Activated B cell treated with CpG ODN at 0.5 μM for 24 hours (primary cell): Measurements from ENCODE around the gene PCSK5. TPM values are rescaled to one million over a fixed set of nuclear protein-coding genes. Genes with fewer than 3 reads are reported as not detected.

ENCODE experiments used
- ATAC-seq: fragments of 200-7000 bp; cut with Tn5 transposase; one replicate; pipeline ENCODE4 v1.10.0; 2021; ENCODE audit warnings: low read depth, mild to moderate bottlenecking, moderate library complexity
- CTCF ChIA-PET: fragments of 350-600 bp; sonication (Branson Sonifier 250); formaldehyde crosslinking; loops from one replicate; lab custom pipeline; 2021; ENCODE audit warnings: antibody characterized with exemption; lab: Charles Lee
- POLR2A ChIA-PET: fragments of 350-600 bp; sonication (Branson Sonifier 250); formaldehyde crosslinking; loops from one replicate; lab custom pipeline; 2021; ENCODE audit warnings: antibody characterized with exemption; lab: Charles Lee
- DNase-seq: peaks from one replicate; pipeline ENCODE4 v3.0.0; 2022
- H3K27ac Mint-ChIP-seq: one replicate; pipeline ENCODE4 v1.8.0; 2020; ENCODE audit warnings: mixed read lengths
- H3K27me3 Mint-ChIP-seq: one replicate; pipeline ENCODE4 v1.8.0; 2021; ENCODE audit warnings: mixed read lengths
- H3K36me3 Mint-ChIP-seq: one replicate; pipeline ENCODE4 v1.8.0; 2021; ENCODE audit warnings: low read depth, mixed read lengths
- H3K4me1 Mint-ChIP-seq: one replicate; pipeline ENCODE4 v1.8.0; 2021; ENCODE audit warnings: mixed read lengths
- H3K4me3 Mint-ChIP-seq: one replicate; pipeline ENCODE4 v1.8.0; 2020; ENCODE audit warnings: mild to moderate bottlenecking, mixed read lengths
- H3K9me3 Mint-ChIP-seq: one replicate; pipeline ENCODE4 v1.8.0; 2020; ENCODE audit warnings: mixed read lengths
- CTCF ChIP-seq: fragments of 200-600 bp; IDR thresholded peaks from one replicate; pipeline ENCODE4 v1.8.0; 2022; ENCODE audit warnings: antibody characterized with exemption, mild to moderate bottlenecking
- intact Hi-C: fragments of 100-400 bp; cut with micrococcal nuclease; formaldehyde crosslinking; loops from one replicate; pipeline ENCODE4 v1.15.1; 2024
- total RNA-seq: library from RNA; stranded (reverse); gene quantifications from 2 replicates; pipeline ENCODE4 v1.2.3, GENCODE V29; 2022

Gene PCSK5
- total RNA-seq, 1 donor from 2014 or later = not detected

GRCh38 chr9:75964427-75964826 is 74.0 kb downstream of the PCSK5 start:
- Mint-ChIP-seq H3K36me3 (no peaks in the 10 kb centered on the region), H3K4me3 (no peak overlapping the region), H3K9me3 (no peaks in the 10 kb centered on the region), H3K27me3 (no peaks in the 10 kb centered on the region), H3K4me1 (no peaks in the 10 kb centered on the region), H3K27ac (no peak overlapping the region)
- ATAC-seq = no peak
- intact Hi-C loops = no loop called here
- CTCF ChIA-PET = no interaction called here
- no peak for DNase-seq
- no peak for TF ChIP-seq CTCF
- POLR2A ChIA-PET = no interaction called here

GRCh38 chr9:75965231-75965630 is 74.8 kb downstream of the PCSK5 start:
- no peaks in the 10 kb centered on the region for H3K9me3 Mint-ChIP-seq
- TF ChIP-seq CTCF = no peak
- no peak for ATAC-seq
- ChIA-PET CTCF (no interaction called here), POLR2A (no interaction called here)
- no peaks in the 10 kb centered on the region for H3K36me3 Mint-ChIP-seq
- no peak overlapping the region for H3K27ac Mint-ChIP-seq
- no peak for DNase-seq
- H3K27me3 Mint-ChIP-seq = no peaks in the 10 kb centered on the region
- intact Hi-C loops = no loop called here
- no peaks in the 10 kb centered on the region for H3K4me1 Mint-ChIP-seq
- H3K4me3 Mint-ChIP-seq = no peak overlapping the region

- no peak overlapping the region for H3K27ac Mint-ChIP-seq
- no peaks in the 10 kb centered on the region for H3K9me3 Mint-ChIP-seq
- no peak for ATAC-seq
- intact Hi-C loops = no loop called here
- H3K27me3 Mint-ChIP-seq = no peaks in the 10 kb centered on the region
- no peak for TF ChIP-seq CTCF
- H3K4me3 Mint-ChIP-seq = no peak overlapping the region
- POLR2A ChIA-PET = no interaction called here
- no peaks in the 10 kb centered on the region for H3K4me1 Mint-ChIP-seq
- no peak for DNase-seq
- no peaks in the 10 kb centered on the region for H3K36me3 Mint-ChIP-seq
- CTCF ChIA-PET = no interaction called here
Observed at GRCh38 chr9:75967556-75967955, 77.1 kb downstream of the PCSK5 start.

- Mint-ChIP-seq H3K36me3 (no peaks in the 10 kb centered on the region), H3K27ac (no peak overlapping the region), H3K4me3 (no peak overlapping the region), H3K27me3 (no peaks in the 10 kb centered on the region), H3K9me3 (no peaks in the 10 kb centered on the region), H3K4me1 (no peaks in the 10 kb centered on the region)
- ChIA-PET CTCF (no interaction called here), POLR2A (no interaction called here)
- no peak for TF ChIP-seq CTCF
- intact Hi-C loops = no loop called here
- DNase-seq (no peak), ATAC-seq (no peak)
Observed at GRCh38 chr9:75974016-75974766, 83.7 kb downstream of the PCSK5 start.

GRCh38 chr9:75975071-75975470 is 84.6 kb downstream of the PCSK5 start:
- no peaks in the 10 kb centered on the region for H3K4me1 Mint-ChIP-seq
- DNase-seq = no peak
- intact Hi-C loops = no loop called here
- no peak overlapping the region for H3K27ac Mint-ChIP-seq
- ChIA-PET POLR2A (no interaction called here), CTCF (no interaction called here)
- no peaks in the 10 kb centered on the region for H3K27me3 Mint-ChIP-seq
- TF ChIP-seq CTCF = no peak
- ATAC-seq = no peak
- H3K9me3 Mint-ChIP-seq = no peaks in the 10 kb centered on the region
- H3K36me3 Mint-ChIP-seq = no peaks in the 10 kb centered on the region
- H3K4me3 Mint-ChIP-seq = no peak overlapping the region
